Inflammatory macrophage (primary cell): ENCODE measurements around the gene ZIC4.

Experiments used
- DNase-seq, 2 donors: peaks; one replicate each; pipeline ENCODE4 v3.0.0-alpha.2; 2020 to 2022
- total RNA-seq, 18 experiments: gene quantifications; one replicate each; lab custom pipeline; 2026; ENCODE audit warnings: mixed read lengths in 6 of 18, inconsistent platforms in 2 of 18; lab: John Stamatoyannopoulos, UW

The ZIC4 gene
- 0 to 0.12 (median 0) reads per million in 18 experiments for total RNA-seq

DNA sequence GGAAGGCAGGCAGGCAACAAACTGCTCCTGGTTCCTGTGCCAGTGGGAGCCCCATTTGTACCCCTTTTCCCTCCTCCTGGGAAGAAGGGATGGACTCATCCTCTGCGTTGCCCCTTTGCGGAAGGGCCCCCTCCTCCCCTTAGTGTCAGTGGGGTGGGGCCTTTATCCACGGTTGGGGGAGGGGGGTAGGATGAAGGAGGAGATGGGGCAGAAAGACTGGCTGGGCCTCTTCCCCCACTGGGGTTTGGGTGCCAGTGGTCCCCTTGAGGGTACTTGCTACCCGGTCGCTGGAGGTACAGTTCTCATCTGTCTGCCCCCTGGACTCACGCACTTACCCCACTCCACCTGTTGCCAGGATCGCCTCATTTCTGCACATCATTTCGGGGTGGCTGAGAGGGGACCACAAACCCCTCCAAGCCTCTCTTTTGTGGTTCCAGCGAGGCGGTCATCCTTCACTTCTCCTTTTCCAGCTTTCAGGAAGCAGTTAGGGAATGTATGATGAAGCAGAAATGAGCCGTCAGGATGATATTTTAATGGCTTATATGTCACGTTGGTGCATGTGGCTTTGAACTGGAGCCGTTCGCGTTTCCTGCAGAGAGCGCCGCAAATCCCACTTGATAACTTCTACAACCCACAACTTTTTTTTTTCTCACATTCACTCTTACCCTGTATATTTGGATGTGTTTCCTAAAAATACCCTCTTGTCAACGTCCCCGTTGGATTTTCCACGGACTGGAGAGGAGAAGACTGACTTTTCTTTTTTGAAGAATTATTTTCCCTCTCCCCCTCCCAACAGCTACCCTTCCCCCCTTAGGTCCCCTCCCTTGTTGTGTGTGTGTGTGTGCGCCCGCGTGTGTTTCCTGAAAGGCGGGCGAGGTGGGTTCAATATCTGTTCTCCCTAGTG, at the start of gene ZIC4:
ZIC4 (minus strand) TSS at position 516 of the 904 bp plus-strand sequence. CDS start 3,746 bp downstream, outside the sequence.
- no peak for DNase-seq

DNA sequence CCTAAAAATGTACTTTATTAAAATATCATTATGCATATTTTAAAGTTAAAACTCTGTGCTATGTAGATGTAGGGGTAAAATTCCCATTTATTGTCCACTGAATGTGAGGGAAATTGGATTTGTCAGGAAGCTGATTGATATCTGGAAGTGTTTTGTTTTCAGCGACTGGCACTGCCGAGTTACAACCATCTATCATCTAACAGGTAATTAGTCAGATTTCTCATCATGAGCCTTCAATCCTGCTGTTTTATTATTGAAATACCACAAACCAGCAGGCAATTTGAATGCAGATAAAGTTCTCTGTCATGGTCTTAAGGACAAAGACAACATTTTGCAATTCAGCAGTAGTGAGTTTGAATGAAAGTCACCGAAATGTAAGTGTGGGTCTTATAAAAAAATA, 43.3 kb upstream of the ZIC4 start:
- DNase-seq, result no peak

DNA sequence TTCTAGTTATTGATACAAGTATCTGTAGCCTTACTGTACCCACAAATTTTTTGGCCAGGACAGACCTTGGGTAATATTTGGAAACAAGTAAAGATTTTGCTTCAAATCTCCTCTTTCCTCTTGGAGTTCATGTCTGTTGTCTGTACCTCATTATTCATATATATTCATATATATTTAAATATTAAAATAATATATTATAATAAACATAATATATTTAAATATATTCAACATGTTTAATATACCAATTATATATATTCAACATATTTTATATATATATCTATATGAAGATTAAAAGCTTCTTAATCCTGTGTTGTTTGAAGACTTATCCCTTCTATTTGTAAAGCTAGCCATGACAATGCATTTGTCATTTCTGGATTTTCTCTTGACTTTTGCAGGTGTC, 40.9 kb upstream of the ZIC4 start:
- no peak for DNase-seq

DNA sequence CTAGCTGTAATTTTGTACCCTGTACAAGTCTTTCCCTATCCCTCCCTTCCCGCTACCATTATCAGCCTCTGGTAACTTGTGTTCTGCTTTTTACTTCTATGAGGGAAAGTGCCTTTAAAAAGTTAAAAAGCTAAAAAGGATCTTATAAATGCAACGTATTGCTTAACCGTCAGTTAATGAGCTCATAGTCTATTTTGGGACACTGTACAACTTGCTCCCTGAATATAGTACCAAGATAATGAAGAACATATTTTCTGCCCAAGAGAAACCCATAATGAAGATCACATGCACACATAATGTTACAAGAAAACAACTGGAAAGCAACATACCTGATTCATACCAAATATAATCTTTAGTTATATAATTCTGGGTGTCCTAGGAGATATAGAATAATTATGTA, 25.4 kb upstream of the ZIC4 start:
- no peak for DNase-seq

DNA sequence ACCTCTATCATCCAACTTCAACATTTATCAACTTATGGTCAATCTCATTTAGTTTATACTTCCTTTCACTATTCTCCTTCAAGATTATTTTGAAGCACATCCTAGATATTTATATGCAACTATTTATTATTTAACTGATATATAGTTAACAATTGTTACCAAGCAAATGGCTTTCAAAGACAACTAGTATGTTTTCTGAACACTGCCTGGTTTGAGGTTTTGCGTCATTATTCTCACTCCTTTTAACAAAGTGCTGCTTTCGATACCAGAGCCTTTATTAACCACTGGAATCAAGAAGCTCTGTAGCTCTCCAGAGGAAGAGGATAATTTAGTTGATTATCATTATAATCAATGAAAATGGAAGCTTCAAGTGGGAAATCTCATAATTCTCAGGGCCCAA, 22.4 kb upstream of the ZIC4 start:
- no peak for DNase-seq

DNA sequence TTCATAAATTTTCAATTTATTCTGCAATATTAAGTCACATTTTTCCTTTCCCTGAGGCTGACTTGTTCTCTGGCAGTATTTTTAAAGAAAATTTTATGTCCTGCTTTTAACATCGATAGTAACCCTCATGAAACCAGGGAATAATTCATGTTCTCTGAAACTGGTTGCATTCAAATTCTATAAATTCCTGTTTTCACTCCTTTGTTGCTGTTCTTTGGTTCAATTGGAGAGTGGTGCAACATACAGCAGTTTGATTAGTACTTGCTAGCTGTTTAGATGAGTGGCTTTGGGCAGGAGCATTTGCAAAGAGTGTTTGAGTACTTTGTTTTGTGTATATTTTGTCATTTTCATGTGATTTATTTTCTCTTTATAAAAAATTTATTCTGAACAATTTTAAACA, 22.0 kb upstream of the ZIC4 start:
- DNase-seq, result no peak

DNA sequence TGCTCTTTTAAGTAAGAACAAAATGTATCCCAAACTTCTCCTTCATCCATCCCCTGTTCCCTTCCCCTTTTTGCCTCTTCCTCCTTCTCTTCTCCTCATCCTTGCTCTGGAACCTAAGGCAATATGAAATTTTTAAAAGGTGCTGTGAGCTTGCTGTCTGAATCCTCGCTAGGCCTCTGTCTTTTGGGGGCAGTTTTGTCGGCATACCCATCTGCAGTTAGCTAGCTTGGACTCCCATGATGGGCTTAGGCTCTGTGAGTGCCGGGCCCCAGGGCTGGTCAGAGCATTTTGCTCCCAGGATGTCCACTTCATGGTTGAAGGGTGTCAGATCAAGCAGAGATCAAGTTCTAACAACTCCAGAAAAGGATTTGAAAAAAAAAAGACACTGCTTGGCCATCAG, 21.4 kb upstream of the ZIC4 start:
- DNase-seq, result no peak

DNA sequence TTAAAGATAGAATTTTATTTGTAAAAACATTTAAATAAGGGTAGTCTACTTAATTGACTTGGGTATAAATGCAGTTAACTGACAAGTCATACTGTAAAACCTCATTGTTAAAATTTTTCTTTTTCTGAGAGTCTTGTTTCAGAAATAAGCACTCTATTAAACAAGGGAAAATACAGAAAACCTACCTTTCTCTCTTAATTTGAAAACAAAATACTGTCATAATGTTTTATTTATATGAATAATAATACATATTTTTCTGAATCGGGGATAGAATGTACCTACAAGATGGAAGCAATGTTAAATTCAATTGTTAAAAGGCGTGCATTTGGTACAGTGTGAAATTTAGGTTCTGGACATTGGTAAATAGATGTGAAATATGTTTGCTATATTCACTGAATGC, 20.6 kb upstream of the ZIC4 start:
- no peak for DNase-seq

DNA sequence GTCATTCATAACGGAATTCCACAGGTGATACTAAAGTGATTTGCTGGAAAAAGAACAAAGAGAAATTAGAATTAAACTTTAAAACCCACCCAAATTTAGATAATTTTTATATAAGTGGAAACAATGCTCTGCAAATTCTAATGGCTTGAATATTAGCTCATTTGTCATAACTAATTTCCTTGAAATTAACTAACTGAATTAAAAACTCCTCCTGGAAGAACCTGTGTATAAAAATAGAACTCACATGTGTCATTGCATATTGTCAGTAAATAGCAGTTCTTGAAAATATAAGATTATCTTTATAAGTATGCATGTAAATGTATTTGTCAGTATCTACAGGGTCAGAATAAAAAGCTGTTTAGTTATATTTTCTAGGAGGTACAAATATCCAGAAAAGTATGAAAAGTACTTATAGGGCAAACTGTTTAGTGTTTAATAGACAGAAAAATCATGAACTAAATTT, 19.1 kb upstream of the ZIC4 start:
- DNase-seq, result no peak

DNA sequence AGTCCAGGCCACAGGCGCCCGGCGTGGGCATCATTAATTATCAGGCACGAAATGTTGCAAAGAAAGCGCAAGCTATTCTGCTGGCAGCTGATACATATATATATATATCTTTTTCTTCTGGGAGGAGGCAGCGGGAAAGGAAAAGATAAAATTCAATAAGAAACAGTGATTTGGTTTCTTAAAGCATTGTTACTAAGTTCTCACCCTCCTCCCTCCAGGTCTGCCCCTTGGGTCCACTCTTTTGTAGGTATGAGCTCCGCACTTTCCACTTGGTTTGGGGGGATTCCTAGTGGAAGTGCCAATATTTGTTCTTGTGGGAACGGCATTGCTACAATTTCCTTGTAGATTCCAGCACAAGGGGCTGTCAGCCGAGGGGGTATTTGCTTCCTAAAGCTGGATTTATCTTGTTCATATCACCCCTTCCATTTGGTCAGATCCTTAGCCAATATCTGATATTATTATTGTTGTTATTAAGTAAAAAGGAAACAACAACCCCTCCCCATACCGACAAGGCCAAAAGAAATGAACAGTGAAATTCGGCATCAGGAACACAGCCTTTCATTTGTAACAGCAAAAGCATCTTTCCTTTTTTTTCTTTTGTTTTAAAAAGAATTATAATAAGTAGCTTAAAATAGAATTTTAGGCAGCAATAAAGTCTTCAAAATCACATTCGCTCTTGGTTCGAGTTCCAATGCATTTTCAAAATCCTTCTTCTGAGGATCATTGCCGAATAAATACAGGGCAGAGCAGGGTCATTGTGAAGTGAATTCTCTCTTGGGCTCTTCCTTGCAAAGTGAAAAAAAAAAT, 18.4 kb upstream of the ZIC4 start:
- no peak for DNase-seq

DNA sequence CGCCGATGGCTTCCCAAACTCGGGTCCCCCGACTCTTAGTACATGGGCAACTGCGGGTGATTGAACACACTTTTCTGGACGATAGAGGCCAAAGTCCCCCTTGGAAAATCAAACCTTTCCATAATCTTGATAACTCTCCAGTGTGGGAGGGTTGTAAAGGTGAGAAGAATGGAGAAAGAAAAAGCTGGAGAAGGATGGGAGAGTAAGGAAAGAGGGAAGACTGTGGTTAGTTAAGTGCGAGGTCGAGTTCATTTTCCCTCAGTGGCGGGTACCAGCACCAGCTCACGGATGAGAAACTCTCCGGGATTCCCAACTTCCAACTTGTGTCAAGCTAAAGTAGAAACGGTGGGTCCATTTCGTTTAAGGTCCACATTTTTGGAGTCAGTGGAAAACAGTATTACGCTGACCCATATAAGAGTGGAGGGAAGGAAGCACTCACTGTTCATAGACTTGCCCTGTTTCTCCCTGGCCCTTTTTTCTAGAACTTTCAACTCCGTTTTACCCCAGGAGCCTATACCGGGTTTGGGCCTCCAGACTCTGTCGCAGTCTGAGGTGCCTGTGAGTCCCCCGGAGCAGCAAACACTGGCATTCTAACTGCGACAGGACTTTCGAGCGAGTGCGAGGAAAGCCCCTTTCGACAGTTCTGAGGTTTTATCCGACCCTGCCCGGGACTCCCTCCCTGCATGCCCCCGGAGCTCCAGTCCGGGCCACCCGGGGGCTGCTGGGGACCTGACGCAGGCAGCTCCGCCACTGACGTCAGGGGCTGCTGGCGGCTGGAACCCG, 17.6 kb upstream of the ZIC4 start:
- no peak for DNase-seq

DNA sequence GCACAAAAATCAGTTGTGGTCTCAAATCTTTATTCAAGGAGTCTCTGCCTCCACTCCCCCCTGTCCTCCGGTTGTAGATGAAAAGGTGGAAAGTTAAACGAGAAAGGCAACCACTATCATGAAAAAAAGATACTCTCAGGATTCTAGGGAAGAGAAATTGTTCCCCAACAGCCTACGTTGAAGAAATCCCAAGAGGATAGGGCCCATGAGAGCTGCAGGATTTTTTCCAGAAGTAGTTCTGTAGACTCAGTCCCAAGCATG, 17.1 kb upstream of the ZIC4 start:
- no peak for DNase-seq

DNA sequence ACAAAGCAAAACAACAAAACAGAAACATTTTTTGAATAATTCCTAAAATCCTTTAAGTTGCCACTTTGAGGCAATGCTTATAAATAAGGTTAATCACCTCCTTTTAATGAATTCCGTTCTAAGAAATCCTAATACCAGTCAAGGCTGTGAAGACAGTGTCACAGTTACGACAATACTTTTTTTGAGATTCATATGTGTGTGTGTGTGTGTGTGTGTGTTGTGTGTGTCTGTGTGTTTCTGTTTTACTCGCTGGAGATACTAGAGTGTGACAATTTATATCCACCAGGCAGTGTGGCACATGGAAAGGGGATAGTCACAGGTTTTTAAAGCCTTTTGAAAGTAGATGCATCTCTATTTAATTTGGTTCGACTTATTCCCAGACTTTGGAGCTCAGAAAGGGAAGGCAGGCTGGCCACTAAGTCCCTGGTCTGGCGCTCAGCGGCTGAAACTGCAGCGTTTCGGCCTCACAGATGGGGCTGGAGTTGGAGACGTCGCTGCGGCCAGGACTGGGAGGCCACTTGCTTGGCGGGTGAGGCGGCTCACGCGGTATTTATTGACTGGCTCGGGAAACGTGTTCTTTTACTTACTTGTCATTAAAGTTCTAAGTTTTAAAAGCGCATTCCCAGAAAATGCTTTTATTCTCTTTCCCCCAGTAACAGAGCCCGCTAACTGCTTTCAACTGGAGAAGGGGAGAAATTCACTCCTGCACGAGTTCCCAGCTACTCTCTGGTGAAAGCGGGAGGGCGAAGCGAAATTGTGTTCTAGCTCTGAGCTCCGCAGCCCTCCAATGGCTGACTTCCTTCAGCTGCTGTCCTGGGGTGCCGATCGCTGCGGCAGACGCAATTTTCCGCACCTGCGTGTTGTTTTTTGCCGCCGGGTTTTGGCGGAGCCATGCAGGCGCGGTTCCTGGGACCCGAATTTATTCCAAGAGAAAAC, 16.5 kb upstream of the ZIC4 start:
- no peak for DNase-seq

DNA sequence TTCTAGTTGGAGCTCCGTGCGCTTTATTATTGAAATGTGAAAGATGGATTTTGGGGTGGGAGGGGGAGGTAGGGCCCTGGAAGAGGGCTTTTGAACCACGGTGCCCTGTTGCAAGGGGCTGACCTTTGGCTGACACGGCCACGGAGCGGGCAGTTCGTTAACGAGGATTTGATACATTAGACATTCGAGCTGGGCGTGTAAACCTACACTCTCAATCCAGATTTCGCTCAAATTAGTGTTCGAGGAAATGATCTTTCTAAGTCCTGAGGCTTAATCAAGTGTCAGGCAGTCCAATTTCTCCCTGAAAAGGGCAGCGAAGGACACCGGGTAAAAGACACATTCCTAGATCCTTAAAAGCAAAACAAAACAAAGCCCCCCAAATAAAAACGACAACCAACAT, 15.9 kb upstream of the ZIC4 start:
- no peak for DNase-seq

DNA sequence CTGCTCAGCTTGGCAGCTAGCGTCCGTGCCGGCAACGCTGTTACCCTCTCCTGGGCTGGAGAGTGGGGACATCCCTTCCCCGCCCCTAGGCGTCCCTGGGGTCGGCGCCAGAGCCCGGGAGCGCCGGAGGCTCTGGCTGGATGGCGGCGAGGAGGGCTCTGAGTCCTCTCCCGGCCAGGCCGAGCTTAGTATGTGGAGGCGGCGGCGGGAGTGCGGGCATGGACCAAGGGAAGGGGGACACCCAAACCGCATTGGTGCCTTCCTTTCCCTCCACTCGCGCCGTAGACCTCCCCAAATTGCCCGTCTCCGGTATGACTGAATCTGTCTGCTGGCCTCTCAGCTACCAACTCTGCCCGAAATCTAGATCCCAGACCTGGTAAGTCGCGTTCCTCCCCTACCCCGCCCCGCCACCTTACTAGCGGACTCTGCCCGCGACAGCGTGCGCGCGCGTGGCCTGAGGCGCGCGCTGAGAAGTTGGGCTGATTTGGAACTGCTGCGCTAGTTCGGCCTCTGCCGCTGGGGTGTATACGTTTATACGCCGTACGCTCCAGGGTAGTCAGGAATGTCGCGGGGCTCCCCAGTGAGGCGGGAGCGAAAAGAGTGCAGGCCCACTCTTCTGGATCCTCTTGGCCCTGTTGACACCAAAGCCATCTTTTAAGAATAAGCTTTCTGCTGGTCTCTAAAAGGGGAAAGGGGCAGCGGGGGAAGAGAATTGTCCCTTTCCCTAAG, 15.0 kb upstream of the ZIC4 start:
- no peak for DNase-seq

DNA sequence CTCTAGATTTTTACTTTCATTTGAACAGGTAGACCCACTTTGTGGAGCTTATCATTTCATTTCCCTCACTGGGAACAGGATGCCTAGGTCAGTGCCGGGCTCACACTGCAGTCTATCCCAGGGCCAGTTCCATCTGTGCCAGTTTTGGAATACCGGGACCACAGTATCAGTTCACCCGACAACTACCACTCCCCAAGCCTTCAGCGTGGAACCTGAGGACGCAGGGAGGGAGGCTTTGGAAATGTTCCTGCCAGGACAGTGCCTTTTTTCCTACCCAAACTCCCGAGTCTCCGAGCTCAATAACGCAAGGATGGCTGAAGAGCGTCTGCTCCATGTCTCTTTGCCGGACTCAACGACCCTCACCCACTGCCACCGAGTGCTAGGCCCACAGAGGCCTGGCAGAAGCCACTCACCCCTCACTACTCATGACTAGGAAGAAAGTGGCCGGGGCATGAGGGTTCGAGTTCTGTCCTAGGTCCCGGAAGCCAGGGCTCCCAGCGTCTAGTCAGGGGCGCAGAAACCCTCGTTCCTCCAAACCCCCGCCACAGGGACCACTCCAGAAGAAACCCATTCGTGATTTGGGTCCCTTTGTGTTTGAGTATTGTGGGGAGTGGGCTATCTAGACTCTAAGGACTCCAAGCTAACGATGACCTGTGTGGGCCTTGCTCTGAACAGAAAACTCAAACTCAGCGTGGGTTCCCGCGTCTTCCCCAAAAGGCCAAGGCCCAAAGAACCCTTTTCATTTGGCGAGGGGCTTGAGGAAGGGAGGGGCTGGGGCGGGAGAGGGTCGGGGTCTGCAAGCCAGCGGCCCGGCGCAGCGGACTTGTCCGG, 14.2 kb upstream of the ZIC4 start:
- no peak for DNase-seq

DNA sequence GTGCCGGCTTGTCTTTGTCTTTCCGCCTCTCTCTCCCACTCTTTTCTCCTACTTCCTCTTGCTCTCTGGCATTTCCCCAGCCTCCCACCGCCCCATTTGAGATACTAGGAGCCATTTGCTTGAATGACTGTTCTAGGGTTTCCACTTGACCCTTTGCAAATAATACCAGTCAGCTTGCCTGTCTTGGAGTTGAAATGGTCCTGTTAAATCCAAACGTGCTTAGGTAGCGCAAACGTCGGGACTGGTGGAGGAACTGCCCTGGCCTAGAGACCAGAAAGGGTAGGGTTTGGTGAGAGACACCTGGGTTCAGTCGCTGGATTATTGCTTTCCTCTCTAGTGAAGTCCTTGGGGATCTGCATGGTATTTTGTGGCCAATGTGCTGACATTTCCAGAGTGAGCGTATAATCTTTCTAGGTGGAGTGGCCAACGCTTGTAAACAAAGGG, 13.5 kb upstream of the ZIC4 start:
- DNase-seq, result no peak

DNA sequence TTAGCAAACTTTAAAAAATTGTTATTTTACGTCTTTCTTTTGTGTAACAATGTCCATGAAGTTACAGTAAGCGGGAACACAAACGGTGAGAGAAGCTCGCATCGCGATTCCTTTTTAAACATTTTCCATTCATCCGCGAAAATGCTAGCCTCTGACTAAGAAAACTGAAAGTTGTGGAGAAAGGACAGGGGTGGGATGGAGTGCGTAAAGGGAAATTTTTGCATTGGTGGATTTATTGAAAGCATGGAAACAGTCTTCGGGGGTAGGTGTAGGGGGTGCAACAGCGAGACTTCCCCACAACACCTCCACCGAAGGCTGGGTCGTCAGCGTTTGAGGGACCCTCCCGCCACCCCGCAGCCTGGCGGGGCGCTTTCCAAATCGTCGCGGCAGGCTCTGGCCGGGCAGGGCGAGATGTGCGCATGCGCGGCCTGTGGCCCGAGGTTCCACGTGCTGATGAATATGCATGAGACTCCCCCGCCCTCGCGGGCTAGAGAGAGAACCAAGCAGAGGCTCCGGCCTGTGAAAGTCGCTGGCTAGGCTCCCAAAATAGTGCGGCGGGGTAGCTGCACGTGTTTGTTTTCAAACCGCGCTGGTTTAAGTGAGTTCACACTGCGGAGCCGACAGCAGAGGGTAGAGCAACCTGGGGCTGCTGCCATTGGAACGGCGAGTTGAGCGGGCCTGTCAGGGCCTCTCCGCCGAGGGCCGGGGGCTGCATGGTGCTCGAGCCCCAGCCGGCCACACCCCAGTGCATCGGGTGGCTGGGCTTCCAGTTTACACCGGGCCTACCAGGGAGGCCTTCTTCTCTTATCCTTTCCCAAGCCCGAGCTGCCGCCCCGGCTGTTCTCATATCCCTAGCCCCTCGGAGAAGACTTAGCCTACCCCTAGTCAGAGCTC, 12.7 kb upstream of the ZIC4 start:
- DNase-seq, result no peak

DNA sequence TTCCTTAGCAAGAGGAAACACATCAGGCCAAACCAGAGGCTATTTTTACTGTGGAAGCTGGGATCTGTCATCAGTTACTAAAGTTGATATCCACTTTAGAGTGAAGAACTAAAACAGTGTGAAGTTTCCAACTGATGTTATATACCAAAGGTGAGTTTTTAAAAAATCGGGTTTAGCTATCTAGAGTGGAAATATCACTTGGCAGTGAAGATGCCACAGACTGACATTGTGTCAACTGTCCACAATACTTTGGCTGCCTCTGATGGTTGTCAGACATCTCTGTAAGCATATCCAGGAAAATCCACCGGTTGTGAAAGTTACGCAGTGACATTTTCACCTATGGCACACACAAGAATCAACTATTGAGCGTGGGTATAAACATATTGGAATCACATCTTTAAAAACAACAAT, 12.0 kb upstream of the ZIC4 start:
- DNase-seq, result no peak
